ENCODE data around the gene INPP5E.

GRCh38 chr9:136451221-136451877, 11.7 kb upstream of the INPP5E start:
- TF ChIP-seq POLR2A (IDR thresholded peaks at IDR 0.05): no peak
- TF ChIP-seq, protein P1, sequence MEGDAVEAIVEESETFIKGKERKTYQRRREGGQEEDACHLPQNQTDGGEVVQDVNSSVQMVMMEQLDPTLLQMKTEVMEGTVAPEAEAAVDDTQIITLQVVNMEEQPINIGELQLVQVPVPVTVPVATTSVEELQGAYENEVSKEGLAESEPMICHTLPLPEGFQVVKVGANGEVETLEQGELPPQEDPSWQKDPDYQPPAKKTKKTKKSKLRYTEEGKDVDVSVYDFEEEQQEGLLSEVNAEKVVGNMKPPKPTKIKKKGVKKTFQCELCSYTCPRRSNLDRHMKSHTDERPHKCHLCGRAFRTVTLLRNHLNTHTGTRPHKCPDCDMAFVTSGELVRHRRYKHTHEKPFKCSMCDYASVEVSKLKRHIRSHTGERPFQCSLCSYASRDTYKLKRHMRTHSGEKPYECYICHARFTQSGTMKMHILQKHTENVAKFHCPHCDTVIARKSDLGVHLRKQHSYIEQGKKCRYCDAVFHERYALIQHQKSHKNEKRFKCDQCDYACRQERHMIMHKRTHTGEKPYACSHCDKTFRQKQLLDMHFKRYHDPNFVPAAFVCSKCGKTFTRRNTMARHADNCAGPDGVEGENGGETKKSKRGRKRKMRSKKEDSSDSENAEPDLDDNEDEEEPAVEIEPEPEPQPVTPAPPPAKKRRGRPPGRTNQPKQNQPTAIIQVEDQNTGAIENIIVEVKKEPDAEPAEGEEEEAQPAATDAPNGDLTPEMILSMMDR (IDR thresholded peaks at IDR 0.05): no peak
- no peak for TF ChIP-seq POLR2AphosphoS5 (IDR thresholded peaks at IDR 0.05; ENCODE audit: insufficient read depth in 1 of 2, low read depth in 1 of 2)

Measured in vagina (tissue), 2 donors.